ENCODE measurements around the gene TKFC. TPM values are rescaled to one million over a fixed set of nuclear protein-coding genes. Genes with fewer than 3 reads are reported as not detected.
"Not testable (repeated sequence)": the region's sequence is repeated elsewhere in the genome, so short reads cannot be mapped to it uniquely, and the experiment has no call there.

The TKFC gene
- total RNA-seq, 2 experiments from 2014 or later, result 79.1 to 86.3 TPM

GRCh38 chr11:61378713-61379313 lies 45.8 kb downstream of the TKFC start:
- Mint-ChIP-seq H3K27me3 (no peaks in the 10 kb centered on the region), H3K4me3 (no peak overlapping the region), H3K27ac (no peak overlapping the region), H3K36me3 (ENCODE audit: low read depth) (peaks cover 16% of the 10 kb centered on the region), H3K4me1 (ENCODE audit: low read depth) (no peaks in the 10 kb centered on the region), H3K9me3 (peaks cover 2% of the 10 kb centered on the region)
- DNase-seq (no peak), ATAC-seq (no peak)
- TF ChIP-seq, protein P1, sequence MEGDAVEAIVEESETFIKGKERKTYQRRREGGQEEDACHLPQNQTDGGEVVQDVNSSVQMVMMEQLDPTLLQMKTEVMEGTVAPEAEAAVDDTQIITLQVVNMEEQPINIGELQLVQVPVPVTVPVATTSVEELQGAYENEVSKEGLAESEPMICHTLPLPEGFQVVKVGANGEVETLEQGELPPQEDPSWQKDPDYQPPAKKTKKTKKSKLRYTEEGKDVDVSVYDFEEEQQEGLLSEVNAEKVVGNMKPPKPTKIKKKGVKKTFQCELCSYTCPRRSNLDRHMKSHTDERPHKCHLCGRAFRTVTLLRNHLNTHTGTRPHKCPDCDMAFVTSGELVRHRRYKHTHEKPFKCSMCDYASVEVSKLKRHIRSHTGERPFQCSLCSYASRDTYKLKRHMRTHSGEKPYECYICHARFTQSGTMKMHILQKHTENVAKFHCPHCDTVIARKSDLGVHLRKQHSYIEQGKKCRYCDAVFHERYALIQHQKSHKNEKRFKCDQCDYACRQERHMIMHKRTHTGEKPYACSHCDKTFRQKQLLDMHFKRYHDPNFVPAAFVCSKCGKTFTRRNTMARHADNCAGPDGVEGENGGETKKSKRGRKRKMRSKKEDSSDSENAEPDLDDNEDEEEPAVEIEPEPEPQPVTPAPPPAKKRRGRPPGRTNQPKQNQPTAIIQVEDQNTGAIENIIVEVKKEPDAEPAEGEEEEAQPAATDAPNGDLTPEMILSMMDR (IDR thresholded peaks at IDR 0.05), result no peak
- CTCF ChIA-PET, result interaction anchor here (0.9 to 1.2 kb wide), 3 partner anchors 10 to 125 kb away, joined by 3 to 9 read pairs (median 4); no protein-coding TSS in a partner anchor
- intact Hi-C loops (cut with micrococcal nuclease), result no loop called here
- POLR2A ChIA-PET, result interaction anchor here (0.9 to 1.4 kb wide), 2 partner anchors 14 to 31 kb away, joined by 3 read pairs; partner anchors contain the start of gene TMEM216

GRCh38 chr11:61380884-61381283 lies 47.9 kb downstream of the TKFC start:
- no peak for ATAC-seq
- DNase-seq, result no peak
- Mint-ChIP-seq H3K9me3 (no peaks in the 10 kb centered on the region), H3K36me3 (ENCODE audit: low read depth) (peaks cover 6% of the 10 kb centered on the region), H3K27ac (no peak overlapping the region), H3K4me1 (ENCODE audit: low read depth) (peaks cover 4% of the 10 kb centered on the region), H3K27me3 (no peaks in the 10 kb centered on the region), H3K4me3 (no peak overlapping the region)
- ChIA-PET CTCF (interaction anchor here (1.3 to 8.0 kb wide), 3 partner anchors 12 to 44 kb away, joined by 3 to 313 read pairs (median 3); partner anchors contain the start of genes DDB1, TKFC and TMEM216), POLR2A (interaction anchor here (1.1 kb wide), 1 partner anchor 11 kb away, joined by 3 read pairs; no protein-coding TSS in a partner anchor)
- TF ChIP-seq, protein P1 (IDR thresholded peaks at IDR 0.05), result no peak
- intact Hi-C loops (cut with micrococcal nuclease), result loop anchor here (10.0 kb wide), 1 partner anchor 126 kb away; no protein-coding TSS in a partner anchor

- H3K27ac Mint-ChIP-seq; H3K9me3 Mint-ChIP-seq; H3K36me3 Mint-ChIP-seq (ENCODE audit: low read depth); H3K4me3 Mint-ChIP-seq; H3K4me1 Mint-ChIP-seq (ENCODE audit: low read depth); H3K27me3 Mint-ChIP-seq; ATAC-seq; DNase-seq: not testable (repeated sequence)
- ChIA-PET POLR2A (interaction anchor here (1.0 to 2.7 kb wide), 3 partner anchors 10 to 22 kb away, joined by 3 to 16 read pairs (median 4); partner anchors contain the start of genes CYB561A3 and TMEM138), CTCF (interaction anchor here (1.5 to 8.0 kb wide), 9 partner anchors 10 to 129 kb away, joined by 3 to 313 read pairs (median 24); partner anchors contain the start of genes CYB561A3, DDB1, TKFC and TMEM138)
- intact Hi-C loops (cut with micrococcal nuclease), result loop anchor here (10.0 kb wide), 1 partner anchor 129 kb away; no protein-coding TSS in a partner anchor
Observed at GRCh38 chr11:61383859-61384258, 50.8 kb downstream of the TKFC start.

DNA sequence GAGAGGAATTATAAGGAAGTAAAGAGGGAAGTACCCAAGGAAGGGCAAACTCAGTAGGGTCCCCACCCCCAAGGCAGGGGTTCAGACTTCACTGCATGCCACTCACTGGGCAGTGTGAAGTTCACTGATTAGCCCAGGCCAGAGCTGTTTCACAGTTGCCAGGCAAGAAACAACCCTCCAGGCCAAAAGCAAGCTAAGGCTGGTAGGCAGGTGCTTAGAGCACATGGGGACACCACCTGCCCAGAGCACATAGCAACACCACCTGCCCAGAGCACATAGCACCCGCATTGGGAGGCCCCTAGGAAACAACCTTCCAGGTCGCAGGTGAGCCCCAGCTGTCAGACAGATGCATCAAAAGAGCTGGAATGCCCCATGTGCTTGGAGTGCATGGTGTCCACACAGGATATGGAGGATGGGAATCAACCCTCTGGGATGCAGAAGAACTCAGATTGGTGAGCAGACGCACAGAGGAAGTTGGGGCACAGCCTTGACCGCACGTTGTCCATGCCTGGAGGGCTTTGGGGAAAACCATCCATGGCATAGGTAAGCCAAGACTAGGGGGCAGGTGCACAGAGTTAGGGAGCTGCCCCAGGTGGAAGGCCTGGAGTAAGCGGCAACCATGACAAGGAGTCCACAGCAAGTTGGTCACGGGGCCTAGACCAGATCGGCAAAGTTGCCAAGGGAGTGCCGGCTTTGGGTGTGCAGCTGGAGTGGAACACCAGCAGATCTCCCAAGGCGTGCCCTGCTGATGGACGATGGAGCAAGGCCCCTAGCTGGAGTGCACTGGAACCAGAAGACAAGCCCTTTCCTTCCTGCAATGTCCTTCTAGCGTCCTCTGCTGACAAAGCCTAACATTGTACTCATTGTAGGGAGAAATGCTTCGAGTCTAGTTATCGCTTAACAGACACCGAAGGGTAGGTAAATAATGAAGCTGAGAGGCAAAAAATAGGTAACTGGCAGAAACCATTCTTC lies 51.5 kb downstream of the TKFC start:
- CTCF ChIA-PET, result interaction anchor here (1.0 to 8.0 kb wide), 26 partner anchors 8 to 553 kb away, joined by 3 to 313 read pairs (median 12); partner anchors contain the start of genes CPSF7, CYB561A3, DDB1 and SDHAF2
- no peak for ATAC-seq
- DNase-seq, result no peak
- Mint-ChIP-seq H3K9me3 (no peaks in the 10 kb centered on the region), H3K4me1 (ENCODE audit: low read depth) (peaks cover 4% of the 10 kb centered on the region), H3K36me3 (ENCODE audit: low read depth) (no peaks in the 10 kb centered on the region), H3K27me3 (no peaks in the 10 kb centered on the region), H3K4me3 (no peak overlapping the region), H3K27ac (no peak overlapping the region)
- intact Hi-C loops (cut with micrococcal nuclease), result loop anchor here (1.0 to 10.0 kb wide), 2 partner anchors 48 to 130 kb away; no protein-coding TSS in a partner anchor
- POLR2A ChIA-PET, result interaction anchor here (0.6 to 2.7 kb wide), 7 partner anchors 9 to 51 kb away, joined by 3 to 16 read pairs (median 5); partner anchors contain the start of genes CYB561A3, DDB1, TKFC and TMEM138
- TF ChIP-seq, protein P1 (IDR thresholded peaks at IDR 0.05), result no peak

- Mint-ChIP-seq H3K9me3 (no peaks in the 10 kb centered on the region), H3K4me1 (ENCODE audit: low read depth) (peaks cover 27% of the 10 kb centered on the region), H3K4me3 (no peak overlapping the region), H3K27me3 (no peaks in the 10 kb centered on the region), H3K36me3 (ENCODE audit: low read depth) (peaks cover 7% of the 10 kb centered on the region), H3K27ac (no peak overlapping the region)
- intact Hi-C loops (cut with micrococcal nuclease), result no loop called here
- POLR2A ChIA-PET, result interaction anchor here (0.7 to 4.5 kb wide), 6 partner anchors 9 to 76 kb away, joined by 3 to 27 read pairs (median 4); partner anchors contain the start of genes CPSF7 and SDHAF2
- TF ChIP-seq, protein P1 (IDR thresholded peaks at IDR 0.05), result no peak
- DNase-seq, result no peak
- ATAC-seq, result no peak
- CTCF ChIA-PET, result interaction anchor here (1.2 to 5.7 kb wide), 3 partner anchors 45 to 142 kb away, joined by 3 to 101 read pairs (median 7); partner anchors contain the start of gene TKFC
Observed at GRCh38 chr11:61390161-61390560, 57.1 kb downstream of the TKFC start.

Data from activated CD8-positive, alpha-beta T cell treated with anti-CD3 and anti-CD28 coated beads for 36 hours (primary cell).